Stimulated activated CD4-positive, alpha-beta T cell treated with anti-CD3 and anti-CD28 coated beads, TNF-alpha, amount 100 ng/mL, for 24 hours (primary cell): Measurements from ENCODE around the gene RDH11.

Experiments used
- DNase-seq, 3 experiments: peaks; one replicate each; pipeline ENCODE4 v3.0.0-alpha.2; 2020; ENCODE audit warnings: low read depth in 3 of 3

RDH11 gene

DNA sequence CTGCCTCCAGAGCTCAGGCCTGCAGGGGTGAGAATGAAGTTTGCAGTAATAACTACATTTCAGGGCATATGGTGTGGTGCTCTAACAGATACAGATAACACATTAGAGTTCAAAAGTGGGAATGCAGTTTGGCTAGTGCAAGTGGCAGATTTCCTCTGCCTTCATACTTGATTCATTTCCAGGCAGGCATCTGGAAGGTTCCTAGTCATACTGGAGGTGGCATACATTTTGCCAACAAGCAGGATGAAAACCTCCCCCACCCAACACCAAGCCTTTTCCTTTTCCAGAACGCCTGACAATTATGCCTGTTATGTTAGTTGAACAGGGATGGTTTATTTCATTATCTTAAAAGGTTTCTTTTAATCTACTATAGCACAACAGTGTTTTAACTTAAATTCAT lies 45.4 kb downstream of the RDH11 start:
- DNase-seq = no peak

- DNase-seq = no peak
Measured at GRCh38 chr14:67646131-67646530, 49.4 kb downstream of the RDH11 start.

DNA sequence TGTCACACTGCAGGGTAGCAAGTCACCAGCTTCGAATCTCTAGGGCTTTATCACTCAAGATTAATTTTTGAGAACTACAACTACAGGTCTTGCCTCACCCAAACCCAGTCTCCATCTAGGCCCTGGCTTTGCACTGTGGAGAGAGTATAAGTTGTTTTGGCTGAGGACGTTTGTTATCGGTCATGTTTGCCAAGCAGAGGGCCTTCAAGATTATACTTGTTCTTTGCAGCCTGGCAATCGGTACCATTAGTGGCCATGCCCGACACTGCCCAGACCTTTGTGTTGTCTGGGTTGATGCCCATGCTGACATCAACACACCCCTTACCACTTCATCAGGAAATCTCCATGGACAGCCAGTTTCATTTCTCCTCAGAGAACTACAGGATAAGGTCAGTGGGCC lies 50.1 kb downstream of the RDH11 start:
- DNase-seq = no peak

DNA sequence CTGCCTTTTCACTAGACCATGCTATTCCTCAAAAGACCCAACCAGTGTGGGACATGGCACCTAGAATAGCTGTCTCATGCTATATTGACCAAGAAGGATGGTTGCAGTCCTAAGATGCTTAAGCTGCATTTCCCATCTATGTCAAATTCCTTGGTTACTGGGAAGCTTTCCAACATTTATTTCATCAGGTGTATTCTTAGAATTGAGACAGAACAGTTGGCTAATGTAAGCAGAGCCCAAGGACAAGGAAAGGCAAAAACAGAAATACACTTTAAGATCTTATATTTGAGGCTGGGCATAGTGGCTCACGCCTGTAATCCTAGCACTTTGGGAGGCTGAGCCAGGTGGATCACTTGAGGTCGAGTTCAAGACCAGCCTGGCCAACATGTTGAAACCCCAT lies 51.1 kb downstream of the RDH11 start:
- no peak for DNase-seq

DNA sequence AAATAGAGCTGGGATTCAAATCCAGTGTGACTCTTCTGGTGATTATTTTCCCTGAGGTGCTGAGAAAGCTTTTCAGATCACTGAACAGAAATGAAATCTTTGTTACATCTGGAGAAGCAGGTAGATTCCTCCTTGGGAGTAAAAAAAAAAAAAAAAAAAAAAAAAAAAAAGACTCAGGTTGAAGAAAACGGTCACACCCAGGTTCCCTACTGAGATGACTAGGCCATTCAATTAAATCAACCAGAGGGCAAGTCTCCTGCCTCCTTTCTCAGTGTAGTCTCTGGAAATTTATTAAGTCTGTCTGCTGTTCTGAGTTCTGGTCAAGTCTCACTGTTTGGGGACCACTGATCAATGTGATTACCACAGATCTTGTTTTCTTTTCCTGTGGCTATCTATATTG lies 51.9 kb downstream of the RDH11 start:
- DNase-seq = no peak

- no peak for DNase-seq
Measured at GRCh38 chr14:67641902-67642749, 53.4 kb downstream of the RDH11 start.

- no peak for DNase-seq
Measured at GRCh38 chr14:67641480-67641879, 54.1 kb downstream of the RDH11 start.

- DNase-seq = no peak
Measured at GRCh38 chr14:67638642-67639041, 56.9 kb downstream of the RDH11 start.

DNA sequence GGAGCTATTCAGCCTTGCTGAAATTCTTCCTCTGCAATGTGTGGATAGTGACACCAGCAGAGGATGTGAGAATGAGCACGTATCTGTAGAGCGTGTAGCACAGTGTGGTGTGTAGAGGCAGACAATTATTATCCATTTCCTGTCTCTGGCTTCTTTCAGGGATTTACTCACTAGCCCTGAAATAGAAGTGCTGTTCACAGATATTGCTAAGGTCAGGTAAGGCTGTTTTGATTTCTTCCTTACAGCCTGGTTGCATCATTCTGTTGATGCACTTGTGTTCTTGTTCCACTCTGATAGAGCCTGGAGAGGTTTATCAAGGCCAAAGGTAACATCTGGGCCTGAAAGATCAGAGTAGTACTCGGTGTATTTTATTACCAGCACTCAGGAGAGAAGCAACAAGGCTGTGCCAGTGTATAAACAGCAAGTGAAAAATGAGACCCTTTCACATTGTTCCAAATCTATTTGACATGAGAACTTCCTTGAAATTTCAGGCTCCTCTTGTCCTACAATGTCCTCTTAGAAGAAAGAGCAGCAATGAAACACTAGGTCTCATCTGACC lies 59.1 kb downstream of the RDH11 start:
- no peak for DNase-seq

- DNase-seq = no peak
Measured at GRCh38 chr14:67633451-67634147, 62.0 kb downstream of the RDH11 start.

DNA sequence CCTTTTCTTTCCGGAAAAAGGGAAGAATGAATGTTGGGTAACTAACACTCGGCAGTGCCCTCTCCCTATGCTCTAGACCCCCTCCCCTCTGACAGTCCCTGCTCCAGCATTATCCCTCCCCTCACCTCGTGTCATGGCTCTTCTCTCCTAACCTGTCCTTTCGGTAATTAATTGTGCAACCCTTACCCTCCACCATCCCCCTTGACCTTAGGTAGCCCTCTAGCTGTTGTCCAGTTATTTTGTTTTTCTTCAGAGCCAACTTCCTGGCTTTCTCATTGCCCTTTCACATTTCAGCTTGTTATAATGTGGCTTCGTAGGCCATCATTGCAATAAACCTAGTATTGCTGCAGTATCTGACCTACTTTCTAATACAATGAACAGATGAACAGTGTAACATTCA lies 64.6 kb downstream of the RDH11 start:
- DNase-seq = no peak

DNA sequence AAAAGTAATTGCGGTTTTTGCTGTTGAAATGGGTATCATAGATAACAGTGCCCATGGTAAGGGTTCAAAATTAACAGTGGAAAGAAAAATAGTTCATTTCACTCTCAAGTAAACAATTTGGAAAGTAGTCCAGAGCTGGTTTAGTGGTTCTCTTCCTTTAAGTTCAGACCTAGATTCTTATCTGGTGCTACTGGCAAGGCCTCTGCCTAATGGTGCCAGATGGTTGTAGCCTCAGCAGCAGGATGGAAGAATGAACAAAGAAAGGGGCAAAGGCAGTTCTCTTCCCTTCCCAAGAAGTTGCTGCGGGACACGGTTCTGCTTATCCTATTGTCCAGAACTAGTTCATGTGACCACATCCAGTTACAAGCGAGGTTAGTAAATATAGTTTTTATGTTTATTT lies 65.4 kb downstream of the RDH11 start:
- DNase-seq = no peak

DNA sequence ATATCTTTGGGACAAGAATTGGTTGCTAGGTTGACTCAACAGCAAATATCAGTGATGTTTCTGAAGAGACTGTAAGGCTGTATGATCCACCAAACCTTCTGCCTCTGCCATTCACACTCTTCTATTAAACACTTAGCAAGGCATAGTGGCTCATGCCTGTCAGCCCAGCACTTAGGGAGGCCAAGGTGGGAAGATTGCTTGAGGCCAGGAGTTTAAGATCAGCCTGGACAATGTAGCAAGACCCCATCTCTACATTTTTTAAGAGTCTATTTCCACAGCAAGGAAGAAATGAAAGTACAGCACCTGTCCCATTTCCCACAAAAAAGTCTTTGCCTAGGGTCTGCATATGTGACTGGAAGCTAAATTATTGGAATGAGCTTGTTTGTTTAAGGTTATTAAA lies 68.0 kb downstream of the RDH11 start:
- DNase-seq = no peak
